HepG2 (cell line): Measurements from ENCODE around the gene SLC35B1.

ENCODE experiments used
- ARID2 ChIP-seq: sonication (generic); formaldehyde crosslinking; IDR thresholded peaks from 2 replicates; pipeline ENCODE4 v1.8.1; 2022; ENCODE audit warnings: mild to moderate bottlenecking, missing genetic modification reagents, borderline replicate concordance
- CEBPB ChIP-seq: IDR thresholded peaks from 2 replicates; pipeline ENCODE4 v1.6.1; 2011; ENCODE audit warnings: low read depth, low read length, improper control_type of control experiment, borderline replicate concordance
- CHD2 ChIP-seq: IDR thresholded peaks from 2 replicates; pipeline ENCODE4 v1.6.1; 2011; ENCODE audit warnings: low read depth, low read length, improper control_type of control experiment
- CTCF ChIP-seq: sonication (generic); formaldehyde crosslinking; IDR thresholded peaks from 2 replicates; pipeline ENCODE4 v1.5.0; 2020; ENCODE audit warnings: mild to moderate bottlenecking, missing genetic modification reagents, moderate library complexity
- EP300 ChIP-seq, 3 experiments: sonication (generic) in 1 of 3; formaldehyde crosslinking in 1 of 3; IDR thresholded peaks; 2 replicates each; pipeline versions ENCODE4 v1.5.1 to v1.6.1; 2011 to 2020; ENCODE audit warnings: low read depth in 2 of 3, low read length in 2 of 3, borderline replicate concordance in 1 of 3, improper control_type of control experiment in 1 of 3, mild to moderate bottlenecking in 1 of 3, missing genetic modification reagents in 1 of 3, moderate library complexity in 1 of 3
- HNF4G ChIP-seq, 2 experiments: sonication (generic) in 1 of 2; formaldehyde crosslinking in 1 of 2; IDR thresholded peaks; 2 replicates each; pipeline versions ENCODE4 v1.4.0 to v1.6.1; 2011 to 2020; ENCODE audit warnings: borderline replicate concordance in 2 of 2, low read depth in 2 of 2, mild to moderate bottlenecking in 2 of 2, low read length in 1 of 2, missing genetic modification reagents in 1 of 2, moderate library complexity in 1 of 2
- KAT8 ChIP-seq: IDR thresholded peaks from 2 replicates; pipeline ENCODE4 v1.6.1; 2016; ENCODE audit warnings: missing genetic modification reagents, missing compliant biosample characterization
- TCF7 ChIP-seq: sonication (generic); IDR thresholded peaks from 2 replicates; pipeline ENCODE4 v1.6.1; 2016; ENCODE audit warnings: antibody characterized with exemption, low read depth
- ZBTB44 ChIP-seq: sonication (generic); formaldehyde crosslinking; IDR thresholded peaks from 2 replicates; pipeline ENCODE4 v1.4.0; 2020; ENCODE audit warnings: missing genetic modification reagents
- ZNF263 ChIP-seq: sonication (generic); formaldehyde crosslinking; IDR thresholded peaks from 2 replicates; pipeline ENCODE4 v1.4.0; 2020; ENCODE audit warnings: missing genetic modification reagents
- ZNF768 ChIP-seq: sonication (generic); formaldehyde crosslinking; IDR thresholded peaks from 2 replicates; pipeline ENCODE4 v1.4.0; 2020; ENCODE audit warnings: missing genetic modification reagents

- no peak for TF ChIP-seq TCF7
- TF ChIP-seq ZBTB44 (CRISPR knock-in tag) = no peak
- no peak for TF ChIP-seq ZNF263 (CRISPR knock-in tag)
- no peak; a peak in 1 of 4 replicates for TF ChIP-seq EP300 (IDR thresholded peaks at IDR 0.05; ENCODE audit: low read depth in 2 of 2, low read length in 2 of 2)
- no peak for TF ChIP-seq EP300 (CRISPR knock-in tag; IDR thresholded peaks at IDR 0.05; ENCODE audit: borderline replicate concordance)
- no peak for TF ChIP-seq CHD2
- TF ChIP-seq CTCF (CRISPR knock-in tag) = peak; percentile 93
- no peak for TF ChIP-seq ARID2
- peak; percentile 82; the same call in 1 of the 2 replicates for TF ChIP-seq HNF4G (IDR thresholded peaks at IDR 0.05; ENCODE audit: borderline replicate concordance, low read depth, low read length)
- no peak for TF ChIP-seq HNF4G (CRISPR knock-in tag; IDR thresholded peaks at IDR 0.05; ENCODE audit: borderline replicate concordance, low read depth)
- peak; percentile 49; the same call in 1 of the 2 replicates for TF ChIP-seq CEBPB
- peak; percentile 43; the same call in 1 of the 2 replicates for TF ChIP-seq KAT8 (CRISPR knock-in tag)
- no peak for TF ChIP-seq ZNF768 (CRISPR knock-in tag)
These were observed 4.0 kb downstream of the SLC35B1 start for GRCh38 chr17:49703557-49704277.
